NK-92 (cell line): ENCODE results near the gene DMRT1.

ENCODE experiments used
- DNase-seq: peaks from one replicate; lab custom pipeline; 2025; ENCODE audit not compliant: unreplicated experiment; lab: John Stamatoyannopoulos, UW

Gene DMRT1

GRCh38 chr9:970151-970996 is 128.9 kb downstream of the DMRT1 start:
- DNase-seq: no peak

- no peak for DNase-seq
Measured at GRCh38 chr9:971901-972500, 130.5 kb downstream of the DMRT1 start.

DNA sequence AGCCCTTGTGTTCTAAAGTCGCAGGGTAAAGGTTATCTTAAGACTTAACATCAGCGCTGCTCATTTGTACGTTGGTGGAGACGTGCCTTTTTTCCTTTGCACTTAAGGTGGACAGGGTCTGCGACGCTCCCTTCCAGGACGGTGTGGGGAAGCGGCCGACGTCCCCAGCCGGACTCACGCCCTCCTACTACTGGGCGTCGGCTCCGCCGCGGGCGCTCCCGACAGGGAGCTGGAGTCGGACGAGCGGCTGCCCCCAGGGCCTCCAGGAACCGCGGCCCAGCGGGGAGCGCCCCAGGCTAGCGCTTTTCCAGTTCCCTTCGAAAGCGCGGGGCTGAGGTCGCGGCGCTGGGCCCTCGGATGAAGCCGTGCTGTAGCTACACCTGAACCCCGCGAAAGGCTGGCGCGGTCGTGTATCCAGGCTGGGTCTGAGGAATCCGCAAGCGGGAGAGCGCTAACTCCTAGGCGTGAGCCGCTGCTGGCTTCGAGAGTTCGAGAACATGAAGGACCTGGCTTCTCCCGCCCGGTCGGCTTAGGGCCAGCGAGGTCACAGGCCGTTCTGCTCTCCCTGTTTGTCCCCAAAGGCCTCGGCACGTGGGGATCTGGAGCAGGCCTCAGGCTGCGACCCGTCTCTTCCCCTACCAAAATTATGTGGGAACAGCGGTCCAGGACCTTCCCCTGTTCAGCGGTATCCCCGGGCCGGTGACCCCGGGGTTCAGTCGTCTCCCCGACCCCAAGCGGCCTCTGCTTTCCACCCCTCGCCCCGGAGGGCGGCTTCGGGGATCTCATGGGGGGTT is 131.2 kb downstream of the DMRT1 start:
- no peak for DNase-seq

GRCh38 chr9:973295-973834 is 131.9 kb downstream of the DMRT1 start:
- DNase-seq: no peak

DNA sequence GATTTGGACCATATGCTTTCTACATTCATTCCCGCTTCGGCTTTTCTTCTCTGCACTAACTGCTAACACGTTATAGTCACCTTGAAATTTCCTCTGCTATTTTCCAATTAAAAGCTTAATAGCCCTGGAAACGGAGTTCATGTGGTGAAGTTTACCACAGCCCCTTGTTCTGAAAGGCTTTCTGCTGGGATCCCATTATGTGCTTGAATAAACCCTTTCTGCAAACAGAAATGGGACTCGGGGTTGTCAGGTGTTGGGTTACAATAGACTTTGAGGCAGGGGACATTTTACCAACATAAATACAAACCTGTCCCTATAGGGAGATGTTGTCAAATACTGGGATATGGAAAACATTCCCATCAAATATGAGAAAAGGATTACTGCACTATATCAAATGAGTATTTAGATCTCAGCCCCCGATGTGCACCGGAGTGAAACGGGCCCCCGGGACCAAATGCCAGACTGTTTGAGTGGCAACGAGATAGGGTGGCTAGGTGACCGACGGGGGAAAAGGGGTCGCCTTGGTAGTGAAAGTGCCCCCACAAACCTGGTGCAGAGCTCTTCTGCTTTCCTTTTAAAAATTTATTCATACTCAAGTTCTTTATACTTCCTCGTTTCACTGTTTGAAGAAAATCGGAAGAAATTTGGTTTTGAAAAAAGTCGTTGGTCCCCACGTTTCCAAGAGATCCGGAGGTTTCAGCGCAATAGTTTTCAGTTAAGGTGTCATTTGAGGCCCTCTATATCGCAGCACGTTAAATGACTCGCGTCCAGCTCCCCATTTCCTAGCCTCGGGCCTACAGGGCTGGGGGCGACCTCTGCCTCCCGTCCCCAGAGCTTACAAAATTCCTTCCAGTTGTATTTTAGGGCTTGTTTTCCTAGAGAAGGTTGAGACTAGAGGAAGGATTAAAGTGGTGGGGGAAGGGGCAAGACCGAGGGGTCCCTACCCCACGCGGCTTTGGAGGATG is 132.8 kb downstream of the DMRT1 start:
- no peak for DNase-seq

DNA sequence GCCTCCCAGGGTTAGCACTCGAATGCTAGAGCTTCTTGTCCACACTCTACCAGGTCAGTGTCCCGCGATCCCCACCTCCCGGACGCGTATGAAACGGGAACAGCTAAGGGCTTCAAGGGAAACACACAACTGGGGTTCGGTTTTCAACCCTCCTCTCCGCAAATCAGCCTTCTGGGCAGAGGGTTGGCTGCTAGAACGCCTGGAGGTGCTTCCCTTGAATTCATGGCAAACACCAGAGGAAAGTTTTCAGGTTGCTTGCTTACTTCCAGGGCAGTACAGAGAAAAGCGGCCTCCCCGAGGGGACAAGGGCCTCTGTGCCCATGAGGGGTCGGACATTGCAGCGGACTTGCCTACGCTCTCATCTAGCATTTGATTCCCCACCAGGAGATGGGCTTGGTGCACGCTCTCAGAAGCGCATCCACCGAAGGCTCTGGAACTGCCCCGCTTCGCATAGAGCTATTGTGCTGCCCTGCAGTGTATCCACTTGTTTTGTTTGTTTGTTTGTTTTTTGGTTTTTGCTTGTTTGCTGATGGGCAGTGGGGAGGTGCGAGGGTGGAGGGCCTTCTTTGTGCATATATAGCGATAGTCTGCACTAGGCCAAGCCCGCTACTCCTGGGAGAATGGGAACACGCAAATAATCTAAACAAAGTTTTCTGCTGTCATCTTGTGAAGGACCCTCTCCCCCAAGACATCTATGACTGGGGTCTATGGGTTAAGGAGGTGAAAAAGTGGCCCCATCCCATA is 133.7 kb downstream of the DMRT1 start:
- no peak for DNase-seq

DNA sequence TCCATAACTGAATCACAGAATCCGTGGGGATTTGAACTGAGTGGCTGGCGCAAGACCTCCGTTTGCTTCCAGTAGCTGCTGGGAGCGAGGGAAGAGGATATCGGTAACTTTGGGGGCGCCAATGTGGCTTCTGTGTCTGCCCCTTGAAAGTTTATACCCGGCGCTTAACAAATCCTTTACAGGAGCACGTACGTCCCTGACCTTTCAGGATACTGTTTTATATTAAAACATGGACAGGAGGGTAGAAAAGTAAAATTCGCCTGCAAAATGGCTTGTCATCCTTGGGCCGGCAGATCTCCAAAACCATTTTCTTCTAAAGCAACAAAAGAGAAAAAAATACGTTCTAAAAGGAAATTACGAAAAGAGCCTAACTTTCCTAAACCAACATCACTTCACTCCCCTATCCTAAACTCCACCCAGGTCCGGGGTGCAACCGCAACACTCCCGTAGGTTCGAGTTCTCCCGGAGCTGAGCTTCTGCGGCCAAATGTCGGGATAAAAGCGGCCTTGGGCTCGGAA is 134.3 kb downstream of the DMRT1 start:
- no peak for DNase-seq

DNA sequence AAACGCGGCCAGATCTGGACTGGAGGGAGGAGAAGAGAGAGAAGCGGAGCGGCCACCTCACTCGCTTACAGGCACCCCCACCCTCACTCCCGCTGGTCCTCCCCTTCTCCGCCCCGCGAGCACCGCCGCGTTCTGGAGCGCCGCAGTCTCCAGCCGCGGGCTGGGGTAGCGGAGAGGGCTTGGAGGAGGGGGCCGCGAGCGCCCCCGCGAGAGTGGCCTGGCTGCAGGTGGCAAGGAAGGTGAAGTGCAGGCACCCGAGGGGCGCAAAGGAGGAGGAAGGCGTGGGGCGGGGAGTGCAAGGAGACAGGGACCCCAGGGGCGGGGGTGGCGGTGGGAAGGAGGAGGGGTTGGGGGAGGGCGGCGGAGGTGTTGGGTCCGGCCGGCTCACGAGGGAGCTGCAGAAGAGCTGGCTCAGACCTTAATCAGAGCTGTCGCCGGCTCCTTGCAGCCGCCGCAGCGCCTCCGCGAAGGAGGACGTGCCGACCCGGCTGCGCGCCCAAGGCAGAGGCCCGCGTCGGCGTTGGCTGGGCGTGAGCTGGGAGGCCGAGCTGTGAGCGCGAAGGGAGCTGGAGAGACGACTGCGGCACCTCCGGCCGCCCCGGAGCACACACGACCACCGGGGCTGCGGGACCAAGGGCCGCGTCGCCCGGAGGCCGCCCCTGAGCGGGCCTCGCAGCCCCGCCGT is 134.9 kb downstream of the DMRT1 start, which contains the start of gene DMRT3:
Gene DMRT3, plus strand, starts transcription at position 398 of the 685 bp plus-strand sequence. CDS start 347 bp downstream, outside the sequence.
- DNase-seq: no peak

- DNase-seq: no peak
Measured at GRCh38 chr9:976943-977837, 135.7 kb downstream of the DMRT1 start.

DNA sequence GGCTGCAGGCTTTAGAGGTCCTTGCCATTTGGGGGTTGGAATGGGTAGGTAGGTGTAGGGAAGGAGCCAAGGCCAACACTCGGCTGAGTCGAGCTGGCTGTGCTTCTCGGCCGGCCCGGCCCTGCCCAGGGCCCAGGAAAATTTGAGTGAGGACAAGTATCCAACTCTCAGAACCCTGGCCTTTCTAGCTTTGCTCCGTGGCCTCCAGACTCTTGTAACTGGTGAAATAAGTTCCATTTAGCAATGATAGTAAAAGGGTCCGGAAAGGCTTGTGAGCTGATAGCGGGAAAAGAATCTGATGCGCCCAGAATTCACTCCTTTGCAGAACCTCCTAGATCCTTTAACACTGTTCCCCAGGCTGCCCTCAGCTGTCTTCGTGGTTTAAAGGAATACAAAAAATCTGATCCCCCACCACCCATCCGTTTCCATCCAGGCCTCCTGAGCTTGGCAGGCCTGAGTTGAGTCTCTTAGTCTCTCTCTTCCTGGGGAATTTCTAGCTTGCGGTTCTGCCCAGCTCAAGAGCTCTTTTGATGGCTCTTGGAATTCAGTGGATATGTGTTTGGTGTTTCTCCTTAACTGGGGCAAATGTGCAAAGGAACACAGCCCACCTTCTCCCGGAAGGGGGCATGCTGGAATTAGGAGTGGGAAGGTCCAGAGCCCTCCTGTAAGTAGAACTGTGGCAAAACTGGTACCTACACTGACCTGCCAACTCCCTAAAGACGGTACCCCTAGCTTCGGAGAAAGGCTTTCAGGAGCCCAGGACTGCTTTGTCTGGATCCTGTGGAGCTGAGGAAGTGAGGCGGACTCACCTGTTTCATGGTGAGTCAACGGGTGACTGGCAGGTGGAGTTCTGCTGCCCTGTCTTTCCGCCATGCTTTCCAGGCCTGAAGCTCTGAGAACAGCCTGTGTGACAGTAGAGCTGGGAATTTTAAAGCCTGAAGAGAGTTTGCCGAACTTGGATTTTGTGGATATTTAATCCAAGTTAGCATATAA is 136.6 kb downstream of the DMRT1 start:
- no peak for DNase-seq

DNA sequence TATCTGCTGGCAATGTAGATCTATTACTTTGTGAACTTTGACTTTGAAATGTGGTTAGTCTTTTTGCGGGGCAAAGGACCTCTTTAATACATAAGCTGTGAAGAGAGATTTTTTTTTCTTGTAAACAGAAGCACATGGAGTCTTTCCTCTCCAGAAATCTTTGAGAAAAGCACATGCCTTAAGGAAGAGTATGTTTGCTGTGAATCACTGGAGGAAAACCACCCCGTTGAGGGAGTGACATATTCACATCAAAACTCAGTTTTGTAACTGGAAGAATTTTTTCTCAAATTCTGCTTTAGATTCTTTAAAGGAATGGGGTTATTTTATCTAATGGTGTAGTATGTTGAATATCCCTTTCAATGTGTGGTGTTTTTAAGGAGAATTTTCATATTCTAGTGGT is 138.5 kb downstream of the DMRT1 start:
- no peak for DNase-seq

- no peak for DNase-seq
Measured at GRCh38 chr9:980640-981039, 139.1 kb downstream of the DMRT1 start.

GRCh38 chr9:981491-981898 is 140.0 kb downstream of the DMRT1 start:
- no peak for DNase-seq

DNA sequence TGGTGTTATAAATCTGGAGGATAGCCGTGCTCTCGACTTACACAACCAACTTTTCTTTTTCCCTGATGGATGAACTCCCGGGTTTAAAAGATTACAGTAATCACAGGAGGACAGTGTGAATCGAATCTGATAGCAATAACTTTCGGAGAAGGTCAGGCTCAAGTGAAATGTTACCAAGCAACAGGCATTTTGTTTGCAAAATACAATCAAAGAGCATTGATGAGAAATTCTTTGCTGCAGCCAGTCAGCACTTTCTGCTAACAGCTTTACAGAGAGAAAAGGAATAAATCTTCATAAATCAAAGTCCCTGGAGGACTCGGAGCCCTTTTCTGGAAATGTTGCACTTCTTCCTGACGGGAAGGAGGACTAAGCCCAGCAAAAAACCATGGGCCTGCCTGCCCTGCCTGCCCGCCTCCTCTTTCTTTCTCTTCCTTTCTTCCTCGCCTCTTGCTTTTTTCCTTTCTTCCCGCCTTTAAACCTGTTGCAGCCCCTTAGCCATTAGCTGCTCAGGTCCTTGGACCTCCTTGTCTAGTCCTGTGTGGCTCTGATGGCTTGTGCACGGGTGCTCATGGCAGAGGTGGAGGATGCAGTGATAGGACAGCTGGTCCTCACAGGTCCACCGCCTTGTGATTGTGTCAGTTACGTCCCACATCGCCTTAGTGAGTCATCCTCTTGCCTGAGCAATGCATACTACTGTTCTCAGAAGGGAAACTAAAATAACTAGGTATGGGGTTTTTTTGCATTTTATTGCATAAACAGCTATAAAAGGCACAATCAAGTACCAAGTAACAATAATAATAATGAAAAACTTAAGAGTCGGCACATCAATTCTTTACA is 141.1 kb downstream of the DMRT1 start:
- no peak for DNase-seq

DNA sequence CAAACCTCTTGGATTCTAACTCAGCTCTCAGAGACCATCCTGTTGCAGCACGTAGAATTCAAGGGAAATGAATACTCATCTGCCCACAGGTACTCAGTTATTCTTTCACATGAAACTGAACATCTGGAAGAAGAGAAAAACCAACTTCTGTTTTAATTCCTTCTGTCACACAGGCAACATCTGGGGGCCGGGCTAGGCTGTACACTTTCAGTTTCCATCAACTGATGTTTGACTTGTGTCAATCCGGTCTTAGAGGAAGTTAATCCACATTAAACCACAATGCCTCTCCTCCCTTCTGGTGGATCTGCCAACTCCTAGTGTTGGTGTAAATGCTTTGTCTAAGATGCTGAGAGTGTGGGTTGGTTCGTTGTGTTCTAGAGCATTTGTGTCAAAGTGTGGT is 152.5 kb downstream of the DMRT1 start:
- DNase-seq: no peak

DNA sequence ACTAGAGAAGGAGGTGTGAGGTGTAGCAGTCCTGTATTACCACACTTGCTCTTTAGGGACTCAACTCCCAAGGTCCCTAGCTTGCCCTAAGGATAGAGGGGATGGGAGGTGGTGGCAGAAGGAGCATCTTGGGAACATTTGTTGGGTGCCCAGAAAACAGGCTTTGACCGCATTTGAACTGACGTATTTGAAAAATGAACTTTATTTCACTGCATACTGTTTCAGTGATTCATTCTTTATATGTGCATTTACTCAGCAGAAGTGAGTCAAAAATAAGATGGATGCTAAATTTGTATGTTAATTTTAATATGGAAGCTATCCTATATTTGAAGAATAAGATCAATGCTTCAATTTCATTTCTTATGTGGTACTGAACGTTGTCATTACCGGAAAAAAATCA is 153.7 kb downstream of the DMRT1 start:
- no peak for DNase-seq
